GM20431 (cell line): Measurements from ENCODE around the gene NXN.
"Not testable (repeated sequence)": the region's sequence is repeated elsewhere in the genome, so short reads cannot be mapped to it uniquely, and the experiment has no call there.

Experiments used
- in situ Hi-C: fragments of 300-500 bp; cut with MseI, MboI; formaldehyde crosslinking; loops from one replicate; pipeline ENCODE4 v1.15.0; 2020; ENCODE audit warnings: low sequenced_read_pairs; ENCODE audit not compliant: unreplicated experiment

The NXN gene

GRCh38 chr17:925817-926216 is 53.8 kb downstream of the NXN start:
- in situ Hi-C loops: no loop called here

GRCh38 chr17:924711-925475 is 54.7 kb downstream of the NXN start:
- in situ Hi-C loops: no loop called here

- in situ Hi-C loops: not testable (repeated sequence)
Measured at GRCh38 chr17:924306-924705, 55.3 kb downstream of the NXN start.

- in situ Hi-C loops: no loop called here
Measured at GRCh38 chr17:923633-924032, 55.9 kb downstream of the NXN start.

- in situ Hi-C loops: no loop called here
Measured at GRCh38 chr17:921161-921560, 58.4 kb downstream of the NXN start.

- in situ Hi-C loops: no loop called here
Measured at GRCh38 chr17:920190-920589, 59.4 kb downstream of the NXN start.

GRCh38 chr17:917941-918740 is 61.4 kb downstream of the NXN start:
- in situ Hi-C loops: no loop called here

- in situ Hi-C loops: no loop called here
Measured at GRCh38 chr17:917391-917811, 62.2 kb downstream of the NXN start.

- in situ Hi-C loops: no loop called here
Measured at GRCh38 chr17:916315-916714, 63.3 kb downstream of the NXN start.

GRCh38 chr17:915538-916201 is 63.9 kb downstream of the NXN start:
- in situ Hi-C loops: no loop called here

GRCh38 chr17:914561-914960 is 65.0 kb downstream of the NXN start:
- in situ Hi-C loops: no loop called here

- in situ Hi-C loops: no loop called here
Measured at GRCh38 chr17:913207-913606, 66.4 kb downstream of the NXN start.

- in situ Hi-C loops: no loop called here
Measured at GRCh38 chr17:909642-910323, 69.8 kb downstream of the NXN start.

GRCh38 chr17:907725-908124 is 71.9 kb downstream of the NXN start:
- in situ Hi-C loops: no loop called here

- in situ Hi-C loops: not testable (repeated sequence)
Measured at GRCh38 chr17:905708-906107, 73.9 kb downstream of the NXN start.

GRCh38 chr17:903691-904481 is 75.7 kb downstream of the NXN start:
- in situ Hi-C loops: no loop called here

- in situ Hi-C loops: no loop called here
Measured at GRCh38 chr17:902463-902862, 77.1 kb downstream of the NXN start.

- in situ Hi-C loops: no loop called here
Measured at GRCh38 chr17:901964-902363, 77.6 kb downstream of the NXN start.

GRCh38 chr17:901191-901950 is 78.2 kb downstream of the NXN start:
- in situ Hi-C loops: no loop called here
